Chondrocyte (in vitro differentiated cells): ENCODE data around the gene DUSP9. TPM values are rescaled to one million over a fixed set of nuclear protein-coding genes. Genes with fewer than 3 reads are reported as not detected.

ENCODE experiments used
- DNase-seq: peaks from one replicate; pipeline ENCODE4 v3.0.0; 2021; ENCODE audit warnings: mixed read lengths, low spot score
- H3K27ac Mint-ChIP-seq: one replicate; pipeline ENCODE4 v1.8.0; 2021; ENCODE audit warnings: mild to moderate bottlenecking, moderate library complexity, mixed read lengths; ENCODE audit not compliant: unreplicated experiment
- H3K27me3 Mint-ChIP-seq: 2 replicates; pipeline ENCODE4 v1.8.0; 2021; ENCODE audit warnings: low read depth, mixed read lengths
- H3K36me3 Mint-ChIP-seq: 2 replicates; pipeline ENCODE4 v1.8.0; 2021; ENCODE audit warnings: low read depth, mixed read lengths
- H3K4me1 Mint-ChIP-seq: 2 replicates; pipeline ENCODE4 v1.8.0; 2021; ENCODE audit warnings: low read depth, mild to moderate bottlenecking, mixed read lengths
- H3K4me3 Mint-ChIP-seq: one replicate; pipeline ENCODE4 v1.8.0; 2021; ENCODE audit warnings: mild to moderate bottlenecking, moderate library complexity, mixed read lengths; ENCODE audit not compliant: unreplicated experiment
- H3K9me3 Mint-ChIP-seq: 2 replicates; pipeline ENCODE4 v1.8.0; 2021; ENCODE audit warnings: low read depth, mixed read lengths
- CTCF ChIP-seq: fragments of 200-600 bp; sonication (generic); IDR thresholded peaks from 2 replicates; pipeline ENCODE4 v1.5.0; 2021; ENCODE audit warnings: antibody characterized with exemption, mild to moderate bottlenecking, moderate library complexity
- total RNA-seq: library from RNA; stranded (reverse); gene quantifications from 3 replicates; pipeline ENCODE4 v1.2.1, GENCODE V29; 2021

DUSP9 gene
- total RNA-seq, 1 donor from 2014 or later, result not detected

GRCh38 chrX:153643431-153644351, 3.3 kb upstream of the DUSP9 start:
- no peaks in the 10 kb centered on the region for H3K9me3 Mint-ChIP-seq
- H3K27ac Mint-ChIP-seq, result no peak overlapping the region
- no peaks in the 10 kb centered on the region for H3K36me3 Mint-ChIP-seq
- peaks cover 18% of the 10 kb centered on the region for H3K27me3 Mint-ChIP-seq
- DNase-seq, result peak; percentile 63
- peak overlapping the region; percentile 51 for H3K4me3 Mint-ChIP-seq
- TF ChIP-seq CTCF, result peak; percentile 60
- H3K4me1 Mint-ChIP-seq, result peaks cover 5% of the 10 kb centered on the region

GRCh38 chrX:153644356-153645125, 2.5 kb upstream of the DUSP9 start:
- H3K4me3 Mint-ChIP-seq, result no peak overlapping the region
- H3K36me3 Mint-ChIP-seq, result no peaks in the 10 kb centered on the region
- H3K27ac Mint-ChIP-seq, result no peak overlapping the region
- peak; percentile 91 for DNase-seq
- peaks cover 18% of the 10 kb centered on the region for H3K27me3 Mint-ChIP-seq
- TF ChIP-seq CTCF, result no peak
- H3K9me3 Mint-ChIP-seq, result no peaks in the 10 kb centered on the region
- peaks cover 5% of the 10 kb centered on the region for H3K4me1 Mint-ChIP-seq

GRCh38 chrX:153645151-153645550, 1.9 kb upstream of the DUSP9 start:
- no peak overlapping the region for H3K27ac Mint-ChIP-seq
- no peak overlapping the region for H3K4me3 Mint-ChIP-seq
- peaks cover 5% of the 10 kb centered on the region for H3K4me1 Mint-ChIP-seq
- TF ChIP-seq CTCF, result no peak
- no peaks in the 10 kb centered on the region for H3K9me3 Mint-ChIP-seq
- H3K27me3 Mint-ChIP-seq, result peaks cover 18% of the 10 kb centered on the region
- H3K36me3 Mint-ChIP-seq, result no peaks in the 10 kb centered on the region
- peak; percentile 77 for DNase-seq

- Mint-ChIP-seq H3K36me3 (no peaks in the 10 kb centered on the region), H3K27ac (no peak overlapping the region), H3K9me3 (no peaks in the 10 kb centered on the region), H3K4me1 (peaks cover 5% of the 10 kb centered on the region), H3K27me3 (peaks cover 18% of the 10 kb centered on the region), H3K4me3 (no peak overlapping the region)
- no peak for TF ChIP-seq CTCF
- peak; percentile 66 for DNase-seq
Measured at GRCh38 chrX:153645921-153646488, 998 bp upstream of the DUSP9 start.
